Activated naive CD4-positive, alpha-beta T cell treated with Interleukin-2 at 50 U/mL for 16 hours (primary cell): ENCODE results near the gene H2BW1.
"Not testable (repeated sequence)": the region's sequence is repeated elsewhere in the genome, so short reads cannot be mapped to it uniquely, and the experiment has no call there.

Experiments
- DNase-seq: peaks from one replicate; pipeline ENCODE4 v3.0.0-alpha.2; 2020

The H2BW1 gene

GRCh38 chrX:104013606-104014005 lies at the start of gene H2BW1:
Gene H2BW1 (minus strand): TSS chrX:104013708. CDS start chrX:104013576, 132 bp downstream.
- DNase-seq: no peak

GRCh38 chrX:104062636-104063035 lies 49.1 kb upstream of the H2BW1 start:
- DNase-seq: not testable (repeated sequence)

GRCh38 chrX:104054956-104055355 lies 41.4 kb upstream of the H2BW1 start:
- DNase-seq: not testable (repeated sequence)

- no peak for DNase-seq
These were observed 33.7 kb upstream of the H2BW1 start for GRCh38 chrX:104047171-104047570.

GRCh38 chrX:104045642-104046041 lies 32.1 kb upstream of the H2BW1 start:
- DNase-seq: no peak

- no peak for DNase-seq
These were observed 27.5 kb upstream of the H2BW1 start for GRCh38 chrX:104041003-104041402.

- DNase-seq: no peak
These were observed 26.4 kb upstream of the H2BW1 start, which contains the start of gene H2BW2 for GRCh38 chrX:104039689-104040505. Gene H2BW2 (plus strand): TSS chrX:104039956. CDS start chrX:104039995, 39 bp downstream.

- no peak for DNase-seq
These were observed 4.6 kb upstream of the H2BW1 start for GRCh38 chrX:104018126-104018525.

- DNase-seq: not testable (repeated sequence)
These were observed 2.1 kb upstream of the H2BW1 start for GRCh38 chrX:104015576-104015975.

- no peak for DNase-seq
These were observed 350 bp downstream of the H2BW1 start for GRCh38 chrX:104013158-104013557.

- DNase-seq: no peak
These were observed 4.7 kb downstream of the H2BW1 start for GRCh38 chrX:104008831-104009230.

- DNase-seq: no peak
These were observed 14.3 kb downstream of the H2BW1 start for GRCh38 chrX:103999234-103999633.

GRCh38 chrX:103983508-103983907 lies 30.0 kb downstream of the H2BW1 start:
- not testable (repeated sequence) for DNase-seq

- not testable (repeated sequence) for DNase-seq
These were observed 50.9 kb downstream of the H2BW1 start, which contains the start of gene TMSB15B for GRCh38 chrX:103962411-103963278. Gene TMSB15B (plus strand): TSS chrX:103962627.
